ENCODE data around the gene SEC61A2.
A peak's percentile ranks its signal among the peaks of the same experiment; 100 is the strongest.
"Not testable (repeated sequence)": the region's sequence is repeated elsewhere in the genome, so short reads cannot be mapped to it uniquely, and the experiment has no call there.

The SEC61A2 gene

GRCh38 chr10:12129222-12130111 lies at the start of gene SEC61A2:
Gene SEC61A2, plus strand, starts transcription at chr10:12129677. Its CDS starts 111 bp downstream, at chr10:12129788.
- peak within 1 kb of the TSS; percentile 76 for H3K27ac ChIP-seq
- DNase-seq (ENCODE audit: low read depth, low spot score): peak; percentile 31

- H3K27ac ChIP-seq: no peak overlapping the region
- DNase-seq (ENCODE audit: low read depth, low spot score): no peak
Measured at GRCh38 chr10:12081470-12081869, 48.0 kb upstream of the SEC61A2 start.

GRCh38 chr10:12081879-12082557 lies 47.5 kb upstream of the SEC61A2 start:
- H3K27ac ChIP-seq: no peak overlapping the region
- no peak for DNase-seq (ENCODE audit: low read depth, low spot score)

GRCh38 chr10:12088919-12089318 lies 40.6 kb upstream of the SEC61A2 start:
- no peak for DNase-seq (ENCODE audit: low read depth, low spot score)
- no peak overlapping the region for H3K27ac ChIP-seq

GRCh38 chr10:12091421-12091820 lies 38.1 kb upstream of the SEC61A2 start:
- H3K27ac ChIP-seq: no peak overlapping the region
- no peak for DNase-seq (ENCODE audit: low read depth, low spot score)

GRCh38 chr10:12097361-12097760 lies 32.1 kb upstream of the SEC61A2 start:
- DNase-seq (ENCODE audit: low read depth, low spot score); H3K27ac ChIP-seq: not testable (repeated sequence)

- H3K27ac ChIP-seq: no peak overlapping the region
- peak; percentile 54 for DNase-seq (ENCODE audit: low read depth, low spot score)
Measured at GRCh38 chr10:12097791-12098190, 31.7 kb upstream of the SEC61A2 start.

GRCh38 chr10:12098966-12099365 lies 30.5 kb upstream of the SEC61A2 start:
- no peak overlapping the region for H3K27ac ChIP-seq
- DNase-seq (ENCODE audit: low read depth, low spot score): no peak

GRCh38 chr10:12103802-12104201 lies 25.7 kb upstream of the SEC61A2 start:
- H3K27ac ChIP-seq: no peak overlapping the region
- no peak for DNase-seq (ENCODE audit: low read depth, low spot score)

- no peak for DNase-seq (ENCODE audit: low read depth, low spot score)
Measured at GRCh38 chr10:12107781-12108180, 21.7 kb upstream of the SEC61A2 start.

GRCh38 chr10:12109286-12109685 lies 20.2 kb upstream of the SEC61A2 start:
- H3K27ac ChIP-seq: no peak overlapping the region
- DNase-seq (ENCODE audit: low read depth, low spot score): no peak

More at GRCh38 chr10:12107781-12108180, 21.7 kb upstream of the SEC61A2 start:
- no peak overlapping the region for H3K27ac ChIP-seq

GRCh38 chr10:12111528-12111927 lies 17.9 kb upstream of the SEC61A2 start:
- DNase-seq (ENCODE audit: low read depth, low spot score): no peak
- H3K27ac ChIP-seq: no peak overlapping the region

- no peak for DNase-seq (ENCODE audit: low read depth, low spot score)
- no peak overlapping the region for H3K27ac ChIP-seq
Measured at GRCh38 chr10:12113627-12114026, 15.8 kb upstream of the SEC61A2 start.

- no peak for DNase-seq (ENCODE audit: low read depth, low spot score)
- H3K27ac ChIP-seq: no peak overlapping the region
Measured at GRCh38 chr10:12121673-12122072, 7.8 kb upstream of the SEC61A2 start.

GRCh38 chr10:12130237-12130872 lies 878 bp downstream of the SEC61A2 start:
- no peak for DNase-seq (ENCODE audit: low read depth, low spot score)
- H3K27ac ChIP-seq: peak overlapping the region; percentile 76

GRCh38 chr10:12135631-12136030 lies 6.2 kb downstream of the SEC61A2 start:
- H3K27ac ChIP-seq: no peak overlapping the region

GRCh38 chr10:12140038-12140437 lies 10.6 kb downstream of the SEC61A2 start:
- no peak for DNase-seq (ENCODE audit: low read depth, low spot score)
- H3K27ac ChIP-seq: no peak overlapping the region

More at GRCh38 chr10:12135631-12136030, 6.2 kb downstream of the SEC61A2 start:
- no peak for DNase-seq (ENCODE audit: low read depth, low spot score)

GRCh38 chr10:12144538-12144937 lies 15.1 kb downstream of the SEC61A2 start:
- no peak overlapping the region for H3K27ac ChIP-seq
- DNase-seq (ENCODE audit: low read depth, low spot score): no peak

- no peak overlapping the region for H3K27ac ChIP-seq
- no peak for DNase-seq (ENCODE audit: low read depth, low spot score)
Measured at GRCh38 chr10:12150163-12150562, 20.7 kb downstream of the SEC61A2 start.

- H3K27ac ChIP-seq: no peak overlapping the region
- no peak for DNase-seq (ENCODE audit: low read depth, low spot score)
Measured at GRCh38 chr10:12154516-12154915, 25.0 kb downstream of the SEC61A2 start.

Data from epithelial cell of prostate (primary cell).